Activated CD4-positive, alpha-beta T cell treated with anti-CD3 and anti-CD28 coated beads, Interleukin-2, Interleukin-4, amounts not matched to agents 100 ng/mL and 50 ng/mL, durations not matched to agents 16 hours and 8 hours (primary cell): ENCODE measurements around the gene DYNLT4.
A peak's percentile ranks its signal among the peaks of the same experiment; 100 is the strongest.
"Not testable (repeated sequence)": the region's sequence is repeated elsewhere in the genome, so short reads cannot be mapped to it uniquely, and the experiment has no call there.

ENCODE experiments used
- DNase-seq: peaks from one replicate; pipeline ENCODE4 v3.0.0-alpha.2; 2020; ENCODE audit warnings: low spot score

DYNLT4 gene

DNA sequence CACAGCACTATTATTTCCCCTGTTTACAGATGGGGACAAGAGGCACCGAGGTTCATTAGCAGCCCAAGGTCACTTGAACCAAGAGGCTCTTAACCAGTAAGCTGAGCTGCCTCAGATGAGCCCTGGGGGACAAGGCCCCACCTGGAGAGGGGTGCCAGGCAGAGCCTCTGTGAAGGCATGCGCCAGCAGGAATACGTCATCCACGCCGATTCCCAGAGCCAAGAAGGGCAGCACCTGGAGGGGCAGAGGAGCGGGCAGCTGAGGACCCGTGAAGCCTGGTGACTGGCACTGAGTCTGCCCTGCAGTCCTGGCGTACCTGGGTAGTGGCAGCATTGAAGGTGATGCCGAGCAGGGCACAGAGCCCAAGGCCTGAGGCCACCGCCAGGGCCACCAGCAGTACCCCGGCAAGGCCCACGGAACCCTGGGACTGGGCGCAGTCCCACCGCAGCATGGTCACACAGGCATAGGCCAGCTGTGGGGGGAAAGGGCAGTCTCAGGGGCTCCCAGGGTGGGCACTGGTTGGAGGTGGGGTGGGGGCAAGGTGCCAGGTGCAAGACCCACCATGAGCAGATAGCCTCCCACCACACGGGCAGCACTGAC, 21.8 kb upstream of the DYNLT4 start:
- no peak for DNase-seq

DNA sequence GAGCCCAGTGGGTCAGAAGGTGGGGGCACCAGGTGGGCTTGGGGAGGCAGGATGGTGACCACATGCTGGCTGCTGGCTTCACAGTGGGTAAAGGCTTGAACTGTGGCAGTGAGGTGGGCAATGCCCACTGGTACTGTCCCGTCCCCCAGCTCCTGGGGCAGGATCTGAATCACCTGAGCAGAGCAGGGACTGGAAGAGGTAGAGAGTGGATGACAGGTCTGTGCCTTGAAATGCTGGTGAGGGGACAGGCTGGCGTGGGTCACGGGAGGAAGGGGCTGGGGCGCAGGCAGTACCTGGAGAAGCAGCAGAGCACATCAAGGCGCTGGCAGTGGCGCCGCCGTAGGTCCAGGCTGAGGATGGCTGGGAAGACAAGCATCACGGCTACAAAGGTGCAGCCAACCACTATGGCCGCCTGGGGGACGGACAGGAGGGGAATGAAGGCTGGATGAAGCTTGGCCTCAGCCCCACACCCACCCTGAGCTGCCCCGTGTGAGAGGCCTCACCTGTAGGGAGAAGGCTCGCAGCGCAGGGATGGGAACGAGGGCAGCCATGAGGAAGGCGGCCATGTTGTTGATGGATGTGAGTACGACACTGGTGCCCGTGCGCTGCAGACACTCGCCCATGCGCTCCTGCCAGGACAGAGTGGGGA, 21.0 kb upstream of the DYNLT4 start:
- no peak for DNase-seq

DNA sequence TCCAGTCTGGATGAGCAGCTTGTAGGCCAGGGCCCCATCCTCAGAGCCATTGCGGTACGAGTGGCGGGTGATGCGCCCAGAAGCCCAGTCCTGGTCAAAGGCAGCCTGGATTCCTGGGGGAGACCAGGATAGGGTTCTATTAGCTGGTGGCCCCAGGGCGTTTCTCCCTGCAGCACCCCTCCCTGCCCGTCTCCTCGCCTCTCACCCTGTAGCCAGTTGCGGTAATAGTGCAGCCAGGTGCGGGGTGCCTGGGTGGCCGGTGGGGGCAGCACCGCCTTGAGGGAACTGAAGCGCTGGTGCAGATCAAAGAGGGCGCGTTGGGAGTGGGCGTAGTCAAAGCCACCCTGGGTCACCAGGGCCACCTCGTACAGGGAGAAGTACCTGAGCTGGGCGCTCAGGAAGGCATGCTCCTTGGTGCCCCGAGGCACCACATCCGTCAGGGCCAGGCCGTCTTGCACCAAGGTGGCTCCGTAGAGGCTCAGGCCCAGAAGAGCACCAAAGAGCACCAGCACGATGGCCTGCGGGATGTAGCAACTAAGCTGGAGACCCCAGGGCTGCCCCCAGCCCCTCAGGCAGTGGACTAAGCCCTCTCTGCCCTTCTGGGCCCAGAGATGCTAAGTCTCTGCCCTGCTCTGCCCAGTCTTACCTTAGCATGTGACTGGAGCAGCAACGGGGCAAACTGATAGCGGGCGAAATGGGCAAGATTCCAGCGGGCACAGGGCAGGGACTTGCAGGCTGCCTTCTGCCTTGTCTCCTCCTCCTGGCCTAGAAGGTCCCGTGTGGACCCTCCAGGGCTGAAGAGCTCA, 20.2 kb upstream of the DYNLT4 start:
- DNase-seq, result no peak

DNA sequence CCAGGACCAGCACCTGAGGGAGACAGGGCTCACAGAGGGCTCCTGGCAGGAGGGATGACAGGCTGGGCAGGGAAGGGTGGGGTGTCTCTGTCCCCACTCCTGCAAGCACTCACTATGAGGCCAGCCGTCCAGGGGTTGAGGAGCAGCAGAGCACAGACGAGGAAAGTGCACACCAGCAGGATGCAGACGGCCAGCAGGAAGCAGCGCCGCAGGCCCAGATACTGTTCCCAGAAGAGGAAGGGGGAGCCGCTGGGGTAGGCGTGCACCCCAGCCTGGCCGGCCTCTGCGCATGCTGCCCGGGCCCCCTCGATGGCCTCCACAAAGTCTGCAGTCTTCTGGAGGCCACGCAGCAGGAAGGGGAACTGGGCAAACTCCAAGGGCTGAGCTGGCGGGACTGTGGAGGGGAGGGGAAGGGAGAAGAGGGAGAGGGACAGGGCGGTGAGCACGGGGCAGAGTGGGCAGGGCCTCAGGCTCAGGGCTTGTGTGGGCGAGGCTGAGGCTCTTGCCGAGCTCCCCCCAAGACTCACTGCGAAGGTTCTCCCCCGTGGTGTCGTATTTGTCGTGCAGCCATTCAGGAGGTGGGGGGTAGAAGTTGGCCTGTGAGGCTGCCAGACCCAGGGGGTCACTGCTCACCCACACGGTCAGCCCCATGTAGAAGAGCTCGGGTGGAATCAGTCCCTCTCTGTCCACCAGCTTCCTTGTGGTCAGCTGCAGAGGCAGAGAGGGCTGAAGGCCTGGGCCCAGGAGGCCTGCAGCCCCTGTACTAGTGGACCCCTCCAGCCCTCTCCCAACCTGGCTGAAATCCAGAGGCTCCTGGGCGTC, 19.4 kb upstream of the DYNLT4 start:
- DNase-seq, result no peak

DNA sequence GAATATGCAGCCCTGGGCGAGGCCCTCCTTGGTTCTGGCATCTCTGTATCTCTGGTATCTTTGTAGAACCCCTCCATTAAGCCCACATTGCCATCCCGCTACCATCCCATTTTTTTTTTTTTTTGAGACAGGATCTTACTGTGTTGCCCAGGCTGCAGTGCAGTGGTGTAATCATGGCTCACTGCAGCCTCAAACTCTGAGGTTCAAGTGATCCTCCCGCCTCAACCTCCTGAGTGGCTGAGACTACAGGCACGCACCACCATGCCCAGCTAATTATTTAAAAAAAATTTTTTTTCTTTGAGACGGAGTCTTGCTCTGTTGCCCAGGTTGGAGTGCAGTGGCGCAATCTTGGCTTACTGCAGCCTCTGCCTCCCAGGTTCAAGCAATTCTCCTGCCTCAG, 17.2 kb upstream of the DYNLT4 start:
- DNase-seq, result not testable (repeated sequence)

DNA sequence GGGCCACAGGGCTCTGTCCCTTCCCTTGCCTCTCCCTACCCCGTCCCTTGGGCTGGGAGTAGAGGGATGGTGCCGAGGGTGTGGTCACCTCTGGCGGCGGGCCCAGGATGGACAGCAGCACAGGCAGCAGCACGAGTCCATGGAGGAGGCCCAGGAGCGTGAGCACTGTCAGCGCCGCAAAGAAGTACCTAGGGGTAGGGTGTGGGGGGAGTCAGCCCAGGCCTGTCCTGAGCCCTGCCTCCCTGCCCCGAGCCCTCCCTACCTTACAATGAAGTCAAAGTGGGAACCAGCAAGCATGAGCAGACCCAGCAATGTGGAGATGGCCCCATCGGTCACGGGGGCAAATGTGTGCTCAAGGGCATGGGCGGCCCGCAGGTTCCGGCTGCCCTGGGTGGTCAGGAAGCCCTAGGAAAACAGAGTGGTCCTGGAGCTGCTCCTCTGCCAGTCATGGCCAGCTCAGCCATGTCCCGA, 15.9 kb upstream of the DYNLT4 start:
- DNase-seq, result no peak

DNA sequence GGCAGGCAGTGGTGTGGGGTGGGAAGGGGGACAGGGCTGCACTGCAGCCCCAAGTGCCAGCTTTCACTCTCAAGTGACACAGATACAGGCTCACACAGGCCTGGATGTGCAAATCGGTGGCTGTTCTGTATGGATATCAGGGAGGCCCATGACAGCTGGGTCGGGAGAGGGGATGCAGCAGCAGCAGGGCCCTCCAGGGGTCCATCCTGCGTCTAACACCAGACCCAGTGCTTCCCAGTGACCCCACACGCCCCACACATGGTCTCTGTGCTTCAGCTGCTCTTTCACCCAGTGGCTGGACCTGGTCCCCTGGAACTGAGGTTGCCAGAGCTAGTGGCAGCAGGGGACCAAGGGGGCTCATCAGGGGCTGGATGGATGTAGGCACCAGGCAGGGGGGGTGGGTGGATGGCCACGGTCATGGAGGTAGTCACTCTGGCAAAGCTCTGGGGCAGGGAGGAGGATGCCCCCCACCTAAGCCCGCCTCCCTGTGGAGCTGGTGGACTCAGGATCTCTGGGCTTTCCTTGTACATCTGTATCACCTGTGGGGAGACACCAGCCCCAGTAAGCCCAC, 15.1 kb upstream of the DYNLT4 start:
- DNase-seq, result no peak

DNA sequence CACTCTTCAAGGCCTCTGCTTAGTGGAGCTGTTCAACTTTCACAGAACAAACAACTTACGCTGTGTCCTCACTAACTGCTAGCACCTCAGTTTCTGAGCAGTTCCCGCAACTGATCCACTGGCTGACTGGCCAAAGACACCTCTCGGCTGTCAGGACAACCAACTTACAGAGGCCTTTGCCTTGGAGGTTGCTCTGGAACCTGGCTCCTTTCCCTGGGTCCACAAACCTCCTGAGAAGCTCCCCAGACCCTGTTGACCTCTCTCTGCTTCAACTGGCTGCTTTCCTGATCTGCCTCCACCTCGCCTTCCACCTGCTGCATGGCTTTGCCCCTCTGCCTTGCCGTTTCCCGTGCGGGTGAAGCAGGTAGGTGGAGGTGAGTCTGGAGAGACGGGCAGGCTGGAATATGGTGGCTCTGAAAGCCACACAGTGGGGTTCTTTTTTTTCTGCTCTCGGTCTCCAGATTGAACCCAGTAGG, 14.1 kb upstream of the DYNLT4 start:
- DNase-seq, result no peak

DNA sequence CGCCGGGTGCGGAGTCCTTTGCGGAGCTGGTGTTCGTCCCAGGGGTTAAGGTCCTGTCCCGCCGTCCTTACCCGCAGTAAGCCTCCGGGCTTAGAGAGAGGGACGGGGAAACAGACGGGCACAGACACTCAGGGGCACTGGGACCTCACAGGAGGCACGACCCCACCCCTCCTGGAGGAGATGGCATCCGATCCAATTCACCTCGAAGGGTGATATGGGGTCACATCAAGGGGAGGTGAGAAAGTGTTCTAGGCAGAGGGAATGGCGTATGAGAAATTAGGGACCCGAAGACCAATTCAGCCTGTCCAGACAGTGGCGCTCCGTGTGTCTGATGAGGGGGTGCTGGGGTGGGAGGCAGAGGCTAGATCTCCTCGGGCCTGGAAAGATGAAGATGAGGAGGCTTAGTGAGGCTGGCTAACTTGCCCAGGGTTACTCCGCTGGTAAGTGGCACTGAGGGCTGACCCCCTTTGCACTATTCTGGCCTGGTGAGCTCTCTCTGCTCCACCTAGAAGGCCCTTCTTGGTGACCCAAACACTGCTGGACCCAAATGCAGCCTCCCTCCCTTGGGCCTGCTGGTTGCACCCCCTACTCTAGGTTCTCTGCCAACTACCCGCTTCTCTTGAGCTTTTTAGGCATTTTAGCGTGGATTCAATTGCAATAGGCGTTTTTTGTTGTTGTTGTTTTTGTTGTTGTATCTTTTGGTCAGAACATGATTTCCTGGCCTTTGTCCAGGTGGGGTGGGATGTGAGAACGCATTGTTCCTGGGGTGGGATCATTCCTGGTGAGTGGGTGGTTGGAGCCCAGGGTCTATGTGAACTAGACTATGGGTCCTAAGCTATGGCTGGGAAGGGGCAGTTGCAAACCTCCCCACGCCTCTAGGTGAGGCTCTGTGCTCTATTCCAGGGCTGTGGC, 13.4 kb upstream of the DYNLT4 start:
- DNase-seq, result no peak

DNA sequence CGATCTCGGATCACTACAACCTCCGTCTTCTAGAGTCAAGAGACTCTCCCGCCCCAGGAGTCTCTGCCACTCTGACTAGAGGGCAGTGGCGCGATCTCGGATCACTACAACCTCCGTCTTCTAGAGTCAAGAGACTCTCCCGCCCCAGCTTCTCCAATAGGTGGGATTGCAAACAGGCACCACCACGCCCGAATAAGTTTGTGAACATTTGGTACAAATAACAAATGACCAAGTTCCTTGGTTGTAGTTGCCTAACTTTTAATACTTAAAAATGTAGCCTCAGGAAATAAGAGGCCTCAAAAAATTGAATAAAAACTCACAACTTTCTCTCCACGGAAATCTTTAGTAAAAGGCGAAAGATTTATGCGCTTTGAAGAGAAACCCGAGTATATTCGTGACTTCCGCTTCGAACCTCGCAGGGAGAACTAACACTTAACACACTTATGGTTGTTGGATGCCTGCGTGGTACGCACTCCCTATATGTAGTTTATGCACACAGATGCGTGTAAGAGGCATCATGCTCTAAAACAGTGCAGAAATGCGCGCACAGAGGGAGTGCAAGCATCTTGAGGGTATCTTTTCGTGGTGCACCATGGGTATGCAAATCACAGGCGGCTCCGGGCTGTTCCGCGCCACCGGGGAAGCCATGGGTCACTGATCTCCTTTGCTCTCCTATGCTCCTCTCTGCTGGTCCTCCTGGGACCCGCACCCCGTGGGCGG, 12.6 kb upstream of the DYNLT4 start:
- peak; percentile 96 for DNase-seq

DNA sequence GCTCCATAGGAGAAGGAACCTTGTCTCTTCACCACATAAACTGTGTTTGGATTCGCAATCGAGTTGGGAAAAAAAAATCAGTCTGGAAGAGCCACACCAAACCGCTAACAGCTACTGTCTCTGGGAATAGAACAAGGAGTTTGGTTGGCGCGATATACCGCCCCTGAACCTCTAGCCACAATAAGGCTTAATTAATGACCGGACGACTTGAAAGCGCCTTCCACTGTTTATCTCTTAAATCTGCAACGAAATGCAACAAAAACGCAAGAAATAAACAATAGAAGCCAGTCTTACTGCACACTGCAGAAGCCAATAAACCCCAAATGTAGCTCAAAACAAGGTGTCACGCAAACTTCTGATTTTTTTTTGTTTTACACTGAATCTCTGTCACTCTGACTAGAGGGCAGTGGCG, 12.1 kb upstream of the DYNLT4 start:
- no peak for DNase-seq

DNA sequence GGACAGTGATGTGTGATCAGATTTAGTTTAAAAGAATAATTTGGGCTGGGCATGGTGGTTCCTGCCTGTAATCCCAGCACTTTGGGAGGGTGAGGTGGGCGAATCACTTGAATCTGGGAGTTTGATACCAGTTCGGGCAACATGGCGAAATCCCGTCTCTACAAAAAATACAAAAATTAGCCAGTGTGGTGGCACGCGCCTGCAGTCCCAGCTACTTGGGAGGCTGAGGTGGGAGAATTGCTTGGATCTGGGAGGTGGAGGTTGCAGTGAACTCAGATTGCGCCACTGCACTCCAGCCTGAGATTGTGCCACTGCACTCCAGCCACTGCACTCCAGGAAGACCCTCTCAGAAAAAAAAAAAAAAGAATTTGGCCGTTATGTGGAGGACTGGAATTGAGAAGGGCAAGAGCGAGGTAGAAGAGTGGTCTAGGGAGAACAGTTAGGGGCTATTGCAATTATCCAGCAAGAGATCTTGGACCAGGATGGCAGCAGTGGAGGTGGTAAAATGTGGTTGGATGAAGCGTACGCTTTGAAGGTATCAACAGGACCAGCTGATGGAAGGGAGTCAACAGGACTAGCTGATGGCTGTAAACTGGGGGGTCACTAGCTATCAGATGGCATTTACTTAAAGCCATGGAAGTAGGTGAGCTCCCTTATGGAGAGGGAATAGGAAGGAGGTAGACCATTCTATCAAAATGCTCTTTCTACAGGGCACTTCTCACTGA, 10.8 kb upstream of the DYNLT4 start:
- DNase-seq, result no peak

DNA sequence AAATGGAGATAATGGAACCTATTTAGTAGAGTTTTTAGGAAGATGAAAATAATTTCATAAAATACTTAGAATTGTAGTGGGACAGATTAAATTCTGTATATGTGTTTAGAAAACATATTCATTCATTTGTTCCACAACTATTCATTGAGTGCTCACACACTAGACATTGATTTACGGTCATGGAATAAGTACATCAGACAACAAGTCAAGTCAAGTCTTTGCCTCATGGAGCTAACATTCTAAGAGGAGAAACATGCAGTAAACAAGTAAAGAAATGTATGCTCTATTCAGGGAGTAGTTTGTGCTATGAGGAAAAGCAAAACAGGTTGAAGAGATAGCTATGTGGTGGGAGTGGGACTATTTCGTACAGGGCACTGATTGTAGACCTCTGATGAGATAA, 10.2 kb upstream of the DYNLT4 start:
- DNase-seq, result no peak

DNA sequence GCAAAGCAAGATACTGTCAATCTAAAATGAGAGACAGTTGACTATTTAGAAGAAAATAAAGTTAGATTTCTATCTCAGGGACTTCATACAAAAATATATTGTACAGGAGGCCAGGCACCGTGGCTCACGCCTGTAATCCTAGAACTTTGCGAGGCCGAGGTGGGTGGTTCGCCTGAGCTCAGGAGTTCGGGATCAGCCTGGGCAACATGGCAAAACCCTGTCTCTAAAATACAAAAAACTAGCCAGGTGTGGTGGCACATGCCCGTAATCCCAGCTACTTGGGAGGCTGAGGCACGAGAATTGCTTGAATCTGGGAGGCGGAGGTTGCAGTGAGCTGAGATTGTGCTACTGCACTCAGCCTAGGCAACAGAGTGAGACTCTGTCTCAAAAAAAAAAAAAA, 8.8 kb upstream of the DYNLT4 start:
- not testable (repeated sequence) for DNase-seq

DNA sequence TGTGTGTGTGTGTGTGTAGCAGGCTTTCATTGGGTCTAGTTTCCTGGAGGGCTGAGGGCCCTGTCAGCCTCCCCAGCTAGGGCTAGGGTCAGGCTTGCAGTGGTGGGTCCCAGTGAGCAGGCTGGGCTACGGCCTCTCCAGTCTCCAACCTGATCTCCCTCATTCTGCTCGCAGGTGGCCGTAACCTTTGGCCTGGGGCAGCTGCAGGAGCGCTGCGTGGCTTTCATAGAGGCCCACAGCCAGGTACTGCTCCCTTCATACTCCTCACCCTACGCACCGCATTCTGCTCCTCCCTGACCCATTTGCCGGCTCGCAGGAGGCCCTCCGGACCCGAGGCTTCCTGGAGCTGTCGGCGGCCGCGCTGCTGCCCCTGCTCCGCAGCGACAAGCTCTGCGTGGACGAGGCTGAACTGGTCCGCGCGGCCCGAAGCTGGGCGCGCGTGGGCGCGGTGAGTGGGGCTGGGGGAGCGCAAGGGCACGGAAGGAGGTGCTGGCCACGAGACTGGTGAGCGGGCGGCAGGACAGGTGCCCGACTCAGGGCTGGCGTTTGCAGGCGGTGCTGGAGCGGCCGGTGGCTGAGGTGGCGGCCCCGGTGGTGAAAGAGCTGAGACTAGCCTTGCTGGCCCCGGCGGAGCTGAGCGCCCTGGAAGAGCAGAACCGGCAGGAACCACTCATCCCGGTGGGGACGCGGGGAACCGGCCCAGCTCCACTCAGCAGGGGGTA, 5.8 kb upstream of the DYNLT4 start:
- no peak for DNase-seq

DNA sequence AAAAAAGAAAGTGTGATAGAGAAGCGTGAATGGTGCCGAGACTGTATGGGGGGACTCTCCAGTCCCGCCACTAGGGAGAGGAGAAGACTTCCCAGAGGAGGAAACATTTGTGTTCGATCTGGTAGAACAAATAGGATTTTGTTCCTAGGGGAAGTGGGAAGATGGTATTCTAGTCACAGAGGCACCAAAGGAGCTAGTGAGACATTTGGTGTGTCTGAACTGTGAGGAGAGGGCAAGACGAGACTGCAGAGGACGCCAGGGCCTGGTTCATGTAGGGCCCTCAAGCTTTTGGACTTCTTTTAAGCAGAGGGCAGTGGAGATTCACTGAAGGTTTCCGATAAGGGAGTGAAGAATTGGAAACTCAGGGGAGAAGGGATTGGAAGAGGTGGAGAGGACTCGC, 4.1 kb upstream of the DYNLT4 start:
- no peak for DNase-seq

DNA sequence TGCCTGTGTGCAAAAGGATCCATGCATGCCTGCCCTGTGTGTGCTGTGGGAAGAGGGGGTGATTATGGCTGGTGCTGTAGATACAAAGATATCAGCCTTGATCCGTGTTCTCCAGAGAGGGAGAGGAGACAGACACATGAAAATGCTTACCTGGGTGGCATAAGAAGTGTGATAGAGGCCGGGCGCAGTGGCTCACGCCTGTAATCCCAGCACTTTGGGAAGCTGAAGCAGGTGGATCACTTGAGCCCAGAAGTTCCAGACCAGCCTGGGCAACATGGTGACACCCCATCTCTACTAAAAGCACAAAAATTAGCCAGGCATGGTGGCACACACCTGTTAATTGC, 3.6 kb upstream of the DYNLT4 start:
- DNase-seq, result not testable (repeated sequence)

DNA sequence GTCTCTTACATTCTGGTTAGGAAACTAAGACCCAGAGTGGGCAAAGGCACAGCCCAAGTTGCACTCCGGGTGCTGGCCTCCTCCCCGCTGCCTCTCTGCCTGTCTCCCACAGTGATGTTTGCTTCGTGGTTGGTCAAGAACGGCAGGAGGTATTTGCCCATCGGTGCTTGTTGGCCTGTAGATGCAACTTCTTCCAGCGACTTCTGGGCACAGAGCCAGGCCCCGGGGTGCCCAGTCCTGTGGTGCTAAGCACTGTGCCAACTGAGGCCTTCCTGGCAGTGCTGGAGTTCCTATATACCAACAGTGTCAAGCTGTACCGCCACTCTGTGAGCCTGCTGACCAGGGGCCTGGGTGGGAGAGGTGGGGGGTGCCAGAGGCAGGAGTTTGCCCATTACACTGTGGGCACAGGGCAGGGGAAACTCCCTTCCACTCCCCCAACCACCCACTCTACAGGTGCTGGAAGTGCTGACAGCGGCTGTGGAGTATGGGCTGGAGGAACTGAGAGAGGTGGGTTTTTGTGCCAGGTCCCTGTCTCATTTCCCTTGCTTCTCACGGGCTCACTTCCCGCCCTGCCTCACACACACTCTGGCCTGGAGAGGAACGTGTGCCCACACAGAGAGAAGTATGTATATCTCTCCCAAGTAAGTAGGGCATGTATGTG, 3.1 kb upstream of the DYNLT4 start:
- peak; percentile 35 for DNase-seq
